Suprapubic skin (tissue), 3 donors: ENCODE results near the gene WFDC1.

Experiments used
- POLR2A ChIP-seq, 2 donors: fragments of 450-650 bp; IDR thresholded peaks; one replicate each; pipeline ENCODE4 v1.6.1; 2017; ENCODE audit warnings: antibody characterized with exemption in 2 of 2, mild to moderate bottlenecking in 2 of 2, moderate library complexity in 2 of 2
- TF ChIP-seq, protein P1 (sequence below), 2 donors: fragments of 200-600 bp in 1 of 2; fragments of 450-650 bp in 1 of 2; sonication (generic) in 1 of 2; IDR thresholded peaks; one replicate each; pipeline ENCODE4 v1.5.1; 2016 to 2019; ENCODE audit warnings: antibody characterized with exemption in 2 of 2, mild to moderate bottlenecking in 1 of 2, moderate library complexity in 1 of 2

DNA sequence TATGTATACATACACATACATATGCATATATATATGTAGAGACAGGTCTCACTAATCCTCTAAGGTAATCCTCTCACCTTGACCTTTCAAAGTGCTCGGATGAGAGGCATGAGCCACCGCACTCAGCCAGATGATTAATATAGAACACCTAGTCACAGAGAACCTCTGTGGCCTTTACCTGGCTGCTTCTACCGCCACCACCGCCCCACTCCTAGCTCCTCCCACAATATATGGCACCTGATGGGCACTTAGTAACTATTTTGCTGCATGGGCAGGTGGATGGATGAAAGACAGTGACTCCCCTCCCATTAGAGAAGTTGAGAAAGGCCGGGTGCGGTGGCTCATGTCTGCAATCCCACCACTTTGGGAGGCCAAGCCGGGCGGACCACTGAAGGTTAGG, 57.0 kb downstream of the WFDC1 start:
- TF ChIP-seq, protein P1, sequence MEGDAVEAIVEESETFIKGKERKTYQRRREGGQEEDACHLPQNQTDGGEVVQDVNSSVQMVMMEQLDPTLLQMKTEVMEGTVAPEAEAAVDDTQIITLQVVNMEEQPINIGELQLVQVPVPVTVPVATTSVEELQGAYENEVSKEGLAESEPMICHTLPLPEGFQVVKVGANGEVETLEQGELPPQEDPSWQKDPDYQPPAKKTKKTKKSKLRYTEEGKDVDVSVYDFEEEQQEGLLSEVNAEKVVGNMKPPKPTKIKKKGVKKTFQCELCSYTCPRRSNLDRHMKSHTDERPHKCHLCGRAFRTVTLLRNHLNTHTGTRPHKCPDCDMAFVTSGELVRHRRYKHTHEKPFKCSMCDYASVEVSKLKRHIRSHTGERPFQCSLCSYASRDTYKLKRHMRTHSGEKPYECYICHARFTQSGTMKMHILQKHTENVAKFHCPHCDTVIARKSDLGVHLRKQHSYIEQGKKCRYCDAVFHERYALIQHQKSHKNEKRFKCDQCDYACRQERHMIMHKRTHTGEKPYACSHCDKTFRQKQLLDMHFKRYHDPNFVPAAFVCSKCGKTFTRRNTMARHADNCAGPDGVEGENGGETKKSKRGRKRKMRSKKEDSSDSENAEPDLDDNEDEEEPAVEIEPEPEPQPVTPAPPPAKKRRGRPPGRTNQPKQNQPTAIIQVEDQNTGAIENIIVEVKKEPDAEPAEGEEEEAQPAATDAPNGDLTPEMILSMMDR (IDR thresholded peaks at IDR 0.05): no peak
- TF ChIP-seq POLR2A (IDR thresholded peaks at IDR 0.05): no peak
